HEK293 (cell line): ENCODE measurements around the gene ACP1.

Experiments
- CTCF ChIA-PET: fragments of 350-600 bp; formaldehyde crosslinking; extraction: SDS; loops from one replicate; lab custom pipeline; 2021; ENCODE audit warnings: antibody characterized with exemption; lab: Yijun Ruan, JAX
- POLR2A ChIA-PET: fragments of 300-600 bp; formaldehyde crosslinking; extraction: SDS; loops from one replicate; lab custom pipeline; 2020; ENCODE audit warnings: antibody characterized with exemption, inconsistent platforms; lab: Yijun Ruan, JAX
- H3K27ac ChIP-seq: fragments of 200-500 bp; sonication (Bioruptor generic); 2 replicates; pipeline ENCODE4 v1.5.1; 2014; ENCODE audit warnings: low read depth, low read length, control low read depth, inconsistent platforms; ENCODE audit errors: extremely low read depth
- H3K36me3 ChIP-seq, 2 experiments: fragments of 200-500 bp in 1 of 2; sonication (Bioruptor generic) in 1 of 2; 1 replicate in 1 of 2; 2 replicates in 1 of 2; pipeline ENCODE4 v1.5.1; 2014 to 2017; ENCODE audit warnings: inconsistent platforms in 2 of 2, low read length in 2 of 2; ENCODE audit not compliant: control insufficient read depth in 2 of 2, insufficient read depth in 1 of 2
- H3K4me1 ChIP-seq: fragments of 200-500 bp; sonication (Bioruptor generic); 2 replicates; pipeline ENCODE4 v1.5.1; 2014; ENCODE audit warnings: mild to moderate bottlenecking, low read length, inconsistent platforms; ENCODE audit not compliant: control insufficient read depth, insufficient read depth
- H3K4me3 ChIP-seq: 2 replicates; pipeline ENCODE4 v1.5.1; 2011; ENCODE audit warnings: low read depth, mild to moderate bottlenecking, control low read depth, low read length, moderate library complexity
- H3K9me3 ChIP-seq: fragments of 200-500 bp; sonication (Bioruptor generic); 2 replicates; pipeline ENCODE4 v1.5.1; 2014; ENCODE audit warnings: low read depth, low read length, inconsistent platforms; ENCODE audit not compliant: control insufficient read depth, insufficient read depth
- BCL6B ChIP-seq: fragments of 450-650 bp; formaldehyde crosslinking; IDR thresholded peaks from 2 replicates; pipeline ENCODE4 v1.5.1; 2017; ENCODE audit warnings: missing biosample characterization, missing genetic modification characterization
- IKZF3 ChIP-seq: fragments of 450-650 bp; IDR thresholded peaks from 2 replicates; pipeline ENCODE4 v1.5.0; 2018; ENCODE audit warnings: missing biosample characterization, mild to moderate bottlenecking, missing genetic modification characterization, moderate library complexity
- KLF8 ChIP-seq: fragments of 450-650 bp; formaldehyde crosslinking; IDR thresholded peaks from 2 replicates; pipeline ENCODE4 v1.5.1; 2016; ENCODE audit warnings: missing biosample characterization, missing genetic modification characterization
- MZF1 ChIP-seq: fragments of 450-650 bp; formaldehyde crosslinking; IDR thresholded peaks from 2 replicates; pipeline ENCODE4 v1.5.1; 2017; ENCODE audit warnings: missing biosample characterization, missing genetic modification characterization, borderline replicate concordance
- TRIM28 ChIP-seq: IDR thresholded peaks from 2 replicates; pipeline ENCODE4 v1.6.1; 2011; ENCODE audit warnings: low read length, control low read depth, borderline replicate concordance
- YY1 ChIP-seq: fragments of 450-650 bp; formaldehyde crosslinking; IDR thresholded peaks from 2 replicates; pipeline ENCODE4 v1.5.1; 2018; ENCODE audit warnings: missing biosample characterization, missing genetic modification characterization
- ZBTB21 ChIP-seq: fragments of 450-650 bp; formaldehyde crosslinking; IDR thresholded peaks from 2 replicates; pipeline ENCODE4 v1.5.1; 2017; ENCODE audit warnings: missing biosample characterization, missing genetic modification characterization
- ZBTB48 ChIP-seq: fragments of 450-650 bp; formaldehyde crosslinking; IDR thresholded peaks from 2 replicates; pipeline ENCODE4 v1.5.1; 2016; ENCODE audit warnings: missing biosample characterization, missing genetic modification characterization
- ZBTB7A ChIP-seq: fragments of 450-650 bp; formaldehyde crosslinking; IDR thresholded peaks from 2 replicates; pipeline ENCODE4 v1.5.1; 2016; ENCODE audit warnings: low read depth, missing biosample characterization, missing genetic modification characterization
- ZBTB8A ChIP-seq: fragments of 450-650 bp; formaldehyde crosslinking; IDR thresholded peaks from 2 replicates; pipeline ENCODE4 v1.5.1; 2016; ENCODE audit warnings: missing biosample characterization, missing genetic modification characterization
- ZNF138 ChIP-seq: fragments of 450-650 bp; formaldehyde crosslinking; IDR thresholded peaks from 2 replicates; pipeline ENCODE4 v1.5.1; 2016; ENCODE audit warnings: missing biosample characterization, missing genetic modification characterization, borderline replicate concordance
- ZNF169 ChIP-seq: fragments of 450-650 bp; formaldehyde crosslinking; IDR thresholded peaks from 2 replicates; pipeline ENCODE4 v1.5.1; 2016; ENCODE audit warnings: missing biosample characterization, missing genetic modification characterization
- ZNF202 ChIP-seq: fragments of 450-650 bp; formaldehyde crosslinking; IDR thresholded peaks from 2 replicates; pipeline ENCODE4 v1.5.1; 2016; ENCODE audit warnings: missing biosample characterization, missing genetic modification characterization, borderline replicate concordance
- ZNF214 ChIP-seq: fragments of 450-650 bp; formaldehyde crosslinking; IDR thresholded peaks from 2 replicates; pipeline ENCODE4 v1.5.1; 2017; ENCODE audit warnings: missing biosample characterization, mild to moderate bottlenecking, missing genetic modification characterization, borderline replicate concordance
- ZNF366 ChIP-seq: fragments of 450-650 bp; formaldehyde crosslinking; conservative IDR thresholded peaks from 2 replicates; pipeline ENCODE4 v1.5.1; 2016; ENCODE audit warnings: missing biosample characterization, missing genetic modification characterization
- ZNF518A ChIP-seq: fragments of 450-650 bp; formaldehyde crosslinking; conservative IDR thresholded peaks from 2 replicates; pipeline ENCODE4 v1.5.1; 2016; ENCODE audit warnings: low read depth, missing biosample characterization, missing genetic modification characterization
- ZNF629 ChIP-seq: fragments of 450-650 bp; formaldehyde crosslinking; IDR thresholded peaks from 2 replicates; pipeline ENCODE4 v1.5.1; 2017; ENCODE audit warnings: missing biosample characterization, missing genetic modification characterization
- ZNF664 ChIP-seq: fragments of 450-650 bp; formaldehyde crosslinking; IDR thresholded peaks from 2 replicates; pipeline ENCODE4 v1.5.1; 2016; ENCODE audit warnings: missing biosample characterization, missing genetic modification characterization
- ZSCAN18 ChIP-seq: fragments of 450-650 bp; formaldehyde crosslinking; IDR thresholded peaks from 2 replicates; pipeline ENCODE4 v1.5.1; 2016; ENCODE audit warnings: missing biosample characterization, missing genetic modification characterization
- TF ChIP-seq, protein P1 (sequence below): fragments of 450-650 bp; formaldehyde crosslinking; IDR thresholded peaks from 2 replicates; pipeline ENCODE4 v1.5.1; 2017; ENCODE audit warnings: missing biosample characterization, missing genetic modification characterization

The ACP1 gene

DNA sequence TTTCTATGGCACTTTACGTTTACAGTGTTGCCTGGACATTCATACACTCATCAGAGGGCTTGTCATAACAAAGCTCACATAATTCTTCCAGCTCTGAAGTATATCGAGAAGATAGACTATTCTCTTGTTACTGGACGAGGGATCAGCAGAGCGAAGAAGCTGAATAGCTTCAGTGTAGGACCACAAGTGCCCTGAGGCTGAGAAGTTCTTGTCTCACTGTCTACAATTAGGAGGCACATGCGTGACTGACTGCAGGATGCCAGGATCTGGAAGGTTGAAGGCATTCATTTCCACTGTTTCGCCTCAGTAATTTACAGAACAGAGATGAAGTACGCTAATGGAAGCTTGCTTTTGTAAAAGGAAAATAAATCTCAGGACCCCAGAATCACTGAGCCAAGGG is 10.5 kb upstream of the ACP1 start:
- H3K36me3 ChIP-seq: peaks cover 0 to 5% of the 10 kb centered on the region in 2 experiments; a peak in 1 of 3 replicates
- POLR2A ChIA-PET: no interaction called here
- no peak overlapping the region for H3K4me3 ChIP-seq
- no peak overlapping the region for H3K27ac ChIP-seq
- CTCF ChIA-PET: interaction anchor here (0.6 to 1.6 kb wide), 2 partner anchors 8 to 226 kb away, joined by 3 to 5 read pairs; no protein-coding TSS in a partner anchor
- H3K9me3 ChIP-seq: no peaks in the 10 kb centered on the region
- no peaks in the 10 kb centered on the region for H3K4me1 ChIP-seq
- TF ChIP-seq KLF8: no peak
- TF ChIP-seq ZNF366: no peak
- TF ChIP-seq IKZF3 (tag by site-specific recombination): no peak
- TF ChIP-seq ZNF169 (tag by site-specific recombination): no peak
- no peak for TF ChIP-seq ZSCAN18
- no peak for TF ChIP-seq ZNF629 (tag by site-specific recombination)
- no peak for TF ChIP-seq TRIM28
- TF ChIP-seq ZNF664: no peak
- TF ChIP-seq, protein P1, sequence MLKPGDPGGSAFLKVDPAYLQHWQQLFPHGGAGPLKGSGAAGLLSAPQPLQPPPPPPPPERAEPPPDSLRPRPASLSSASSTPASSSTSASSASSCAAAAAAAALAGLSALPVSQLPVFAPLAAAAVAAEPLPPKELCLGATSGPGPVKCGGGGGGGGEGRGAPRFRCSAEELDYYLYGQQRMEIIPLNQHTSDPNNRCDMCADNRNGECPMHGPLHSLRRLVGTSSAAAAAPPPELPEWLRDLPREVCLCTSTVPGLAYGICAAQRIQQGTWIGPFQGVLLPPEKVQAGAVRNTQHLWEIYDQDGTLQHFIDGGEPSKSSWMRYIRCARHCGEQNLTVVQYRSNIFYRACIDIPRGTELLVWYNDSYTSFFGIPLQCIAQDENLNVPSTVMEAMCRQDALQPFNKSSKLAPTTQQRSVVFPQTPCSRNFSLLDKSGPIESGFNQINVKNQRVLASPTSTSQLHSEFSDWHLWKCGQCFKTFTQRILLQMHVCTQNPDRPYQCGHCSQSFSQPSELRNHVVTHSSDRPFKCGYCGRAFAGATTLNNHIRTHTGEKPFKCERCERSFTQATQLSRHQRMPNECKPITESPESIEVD (tag by site-specific recombination): no peak
- TF ChIP-seq ZBTB8A: no peak
- TF ChIP-seq MZF1 (tag by site-specific recombination): no peak
- TF ChIP-seq ZNF138 (tag by site-specific recombination): no peak
- no peak for TF ChIP-seq ZBTB48 (tag by site-specific recombination)
- TF ChIP-seq, all 188 proteins: peak for 0

- CTCF ChIA-PET: interaction anchor here (0.6 to 1.6 kb wide), 4 partner anchors 9 to 398 kb away, joined by 3 to 5 read pairs (median 4); no protein-coding TSS in a partner anchor
- no peak overlapping the region for H3K27ac ChIP-seq
- H3K9me3 ChIP-seq: no peaks in the 10 kb centered on the region
- POLR2A ChIA-PET: no interaction called here
- H3K36me3 ChIP-seq: no peaks in the 10 kb centered on the region
- TF ChIP-seq TRIM28 (no peak), ZNF214 (no peak), ZNF518A (tag by site-specific recombination) (no peak), YY1 (tag by site-specific recombination) (no peak), ZBTB7A (tag by site-specific recombination) (no peak), BCL6B (no peak), ZNF202 (no peak), ZBTB21 (tag by site-specific recombination) (no peak)
- no peak overlapping the region for H3K4me3 ChIP-seq
- H3K4me1 ChIP-seq: no peaks in the 10 kb centered on the region
Measured at GRCh38 chr2:255195-255594, 9.6 kb upstream of the ACP1 start.
